ENCODE data around the gene TRAPPC12.

The TRAPPC12 gene

DNA sequence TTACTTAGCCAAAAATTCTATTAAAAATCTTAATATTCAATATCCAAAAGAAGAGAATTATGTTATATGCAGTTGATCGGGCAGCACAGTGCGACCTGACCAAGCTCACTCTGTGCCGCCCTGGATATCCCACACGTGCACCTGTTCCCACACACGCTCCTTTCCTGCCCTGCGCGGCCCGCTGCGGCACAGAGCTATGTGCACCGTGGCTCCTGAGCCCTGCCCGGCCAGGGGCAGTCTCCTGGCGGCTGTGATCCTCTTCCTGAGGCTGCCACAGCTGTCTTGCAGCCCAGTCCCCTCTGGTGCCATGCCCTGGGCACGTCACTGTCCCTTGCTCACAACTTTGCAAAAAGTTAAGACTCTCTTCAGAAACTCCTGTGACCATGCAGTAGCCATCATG, 29.3 kb downstream of the TRAPPC12 start:
- no peak for DNase-seq (ENCODE audit: low read depth in 2 of 2)

DNA sequence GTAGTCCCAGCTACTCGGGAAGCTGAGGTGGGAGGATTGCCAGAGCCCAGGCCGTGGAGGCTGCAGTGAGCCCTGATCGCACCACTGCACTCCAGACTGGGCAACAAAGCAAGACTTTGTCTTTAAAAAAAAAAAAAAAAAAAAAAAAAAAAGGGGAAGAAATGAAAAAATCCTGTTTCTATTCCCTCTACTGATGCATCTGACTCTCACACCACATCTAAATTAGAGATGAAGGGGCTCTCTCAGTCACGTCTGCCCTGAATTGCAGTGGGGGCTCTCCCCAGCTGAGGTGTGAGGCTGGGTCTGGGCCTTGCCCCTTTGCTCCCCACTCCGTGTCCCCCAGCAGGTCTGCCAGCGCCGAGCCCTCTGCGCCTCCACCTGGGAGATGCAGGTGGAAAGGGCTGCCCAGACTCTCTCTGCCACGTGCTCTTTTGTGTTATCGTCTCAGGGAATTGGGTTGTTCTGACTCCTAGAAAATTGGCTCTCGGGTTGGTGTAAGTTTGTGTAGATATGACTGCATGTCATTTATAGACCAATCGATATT, 30.2 kb downstream of the TRAPPC12 start:
- no peak for DNase-seq (ENCODE audit: low read depth in 2 of 2)

DNA sequence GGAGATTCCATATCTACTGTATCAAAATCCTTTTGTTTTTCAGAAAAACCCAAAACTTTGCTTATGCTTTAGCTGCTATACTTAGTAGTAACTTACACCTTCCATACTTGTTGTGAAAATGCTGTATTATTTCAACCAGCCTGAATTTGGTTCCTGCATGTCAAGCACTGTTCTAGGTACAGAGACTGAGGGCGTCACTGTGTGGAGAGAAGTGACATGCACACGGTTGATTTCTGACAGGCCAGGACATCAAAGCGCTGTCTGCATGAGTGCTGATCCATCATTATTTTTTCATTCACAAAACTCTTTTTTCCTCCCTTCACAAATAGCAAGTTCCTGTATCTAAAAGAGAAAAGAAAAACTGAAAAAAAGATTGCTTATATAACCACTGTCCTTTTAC, 31.6 kb downstream of the TRAPPC12 start:
- no peak for DNase-seq (ENCODE audit: low read depth in 2 of 2)

DNA sequence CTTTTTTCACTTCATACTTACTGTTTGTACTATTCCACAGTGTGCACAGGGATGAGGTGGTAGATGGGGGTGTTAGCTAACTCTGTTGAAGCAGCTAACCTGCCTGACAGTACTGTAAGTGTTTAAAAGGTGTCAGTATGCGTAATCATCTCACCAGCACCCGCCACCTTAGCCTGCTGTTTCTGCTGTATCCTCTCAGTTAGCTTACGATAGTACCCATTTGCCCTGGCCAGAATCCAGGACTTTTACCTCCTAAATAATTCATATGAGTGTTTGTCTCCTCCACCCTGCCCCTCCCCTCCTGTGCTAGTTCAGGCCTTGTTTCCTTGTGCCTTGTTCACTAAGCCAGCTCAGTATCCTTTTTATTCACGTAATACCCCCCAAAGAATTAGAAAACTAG, 34.2 kb downstream of the TRAPPC12 start:
- DNase-seq (ENCODE audit: low read depth in 2 of 2) = no peak

DNA sequence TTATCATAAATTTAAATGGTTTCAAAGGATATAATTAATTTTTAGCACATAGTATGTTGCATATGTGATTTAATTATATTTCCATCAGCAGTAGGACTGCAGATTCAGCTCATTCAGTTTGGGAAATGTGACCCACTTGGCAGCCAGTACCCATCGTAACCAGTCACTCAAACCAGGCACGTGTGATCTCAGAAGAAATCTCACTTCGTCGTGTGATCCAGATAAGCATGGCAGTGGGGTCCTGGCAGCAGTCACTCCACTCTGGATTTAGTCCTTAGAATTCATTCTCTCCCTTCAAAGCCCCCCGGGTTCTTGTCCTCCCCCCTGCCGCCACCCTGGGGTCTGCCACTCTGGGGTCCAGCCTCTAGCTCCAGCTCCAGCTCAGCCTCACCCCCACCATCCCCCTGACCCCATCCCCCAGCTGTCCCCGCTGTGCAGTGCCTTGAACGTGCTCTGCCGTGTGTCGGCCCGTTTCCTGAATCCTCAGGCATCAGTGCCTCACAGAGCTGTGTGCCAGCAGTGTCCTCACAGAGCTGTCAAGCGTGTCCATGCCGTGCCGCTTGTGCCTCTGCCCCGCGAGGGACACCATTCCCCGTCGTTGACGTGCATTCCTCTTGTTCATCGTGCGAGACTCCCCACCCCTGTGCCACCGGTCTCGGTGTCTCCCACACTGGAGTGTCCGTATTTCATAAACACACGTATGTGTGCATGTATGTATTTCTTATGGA, 34.8 kb downstream of the TRAPPC12 start:
- no peak for DNase-seq (ENCODE audit: low read depth in 2 of 2)

DNA sequence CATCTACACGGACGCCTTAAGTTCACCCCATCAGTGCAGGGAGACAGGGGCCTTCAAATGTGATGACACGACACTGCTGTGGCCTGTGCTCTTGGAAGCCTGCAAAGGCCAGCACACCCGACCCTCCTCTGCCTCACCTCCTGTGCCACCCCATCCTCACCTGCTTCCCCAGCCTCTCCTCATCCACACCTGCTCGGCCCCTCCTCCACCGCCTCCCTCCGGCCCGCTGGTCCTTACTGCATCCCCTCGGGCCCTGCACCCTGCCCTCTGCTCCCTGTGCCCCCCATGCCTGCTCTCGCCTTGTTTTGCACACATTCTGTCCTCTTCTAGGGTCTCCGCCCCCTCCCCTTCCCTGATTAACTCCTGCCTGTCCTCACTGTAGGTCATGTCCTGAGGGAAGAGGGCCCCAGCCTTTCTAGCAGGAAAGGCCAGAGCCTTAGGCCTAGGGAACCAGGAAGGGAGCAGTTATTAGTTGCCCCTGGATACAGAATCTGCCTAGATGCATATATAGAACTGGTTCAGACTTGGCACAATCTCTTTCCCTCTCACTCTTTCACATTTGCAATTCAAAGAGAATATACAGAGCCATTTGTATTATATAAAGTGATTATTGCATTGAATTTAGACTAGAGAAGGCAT, 39.4 kb downstream of the TRAPPC12 start:
- DNase-seq (ENCODE audit: low read depth in 2 of 2) = no peak

DNA sequence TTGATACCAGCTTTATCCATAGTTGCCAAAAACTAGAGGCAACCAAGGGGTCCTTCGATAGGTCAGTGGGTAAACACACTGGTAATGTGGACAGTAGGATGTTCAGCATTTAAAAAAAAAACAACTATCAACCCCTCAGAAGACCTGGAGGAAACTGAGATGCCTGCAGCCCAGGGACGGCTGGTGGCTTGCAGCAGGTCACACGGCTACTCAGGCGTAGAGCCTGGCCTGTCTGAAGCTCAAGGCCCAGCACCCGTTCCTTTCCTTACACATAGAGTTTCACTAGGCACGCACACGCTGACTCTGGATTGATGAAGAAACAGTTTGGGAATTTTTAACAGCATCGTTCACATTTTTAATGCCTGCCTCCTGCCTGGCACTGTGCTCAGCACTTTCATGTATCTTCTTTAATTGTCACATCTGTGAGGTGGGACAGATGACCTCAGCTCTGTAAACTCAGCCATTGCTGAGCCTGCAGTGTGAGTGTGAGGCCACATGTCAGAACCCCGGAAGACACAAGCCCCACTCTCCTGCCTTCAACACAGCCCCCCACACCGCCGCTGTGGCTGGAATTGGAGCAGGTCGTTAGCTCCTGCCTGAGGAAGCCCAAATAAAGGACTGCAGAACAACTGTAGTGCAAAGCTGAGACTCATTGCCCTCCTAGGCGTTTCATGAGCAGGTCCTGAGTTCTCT, 40.7 kb downstream of the TRAPPC12 start:
- no peak for DNase-seq (ENCODE audit: low read depth in 2 of 2)

DNA sequence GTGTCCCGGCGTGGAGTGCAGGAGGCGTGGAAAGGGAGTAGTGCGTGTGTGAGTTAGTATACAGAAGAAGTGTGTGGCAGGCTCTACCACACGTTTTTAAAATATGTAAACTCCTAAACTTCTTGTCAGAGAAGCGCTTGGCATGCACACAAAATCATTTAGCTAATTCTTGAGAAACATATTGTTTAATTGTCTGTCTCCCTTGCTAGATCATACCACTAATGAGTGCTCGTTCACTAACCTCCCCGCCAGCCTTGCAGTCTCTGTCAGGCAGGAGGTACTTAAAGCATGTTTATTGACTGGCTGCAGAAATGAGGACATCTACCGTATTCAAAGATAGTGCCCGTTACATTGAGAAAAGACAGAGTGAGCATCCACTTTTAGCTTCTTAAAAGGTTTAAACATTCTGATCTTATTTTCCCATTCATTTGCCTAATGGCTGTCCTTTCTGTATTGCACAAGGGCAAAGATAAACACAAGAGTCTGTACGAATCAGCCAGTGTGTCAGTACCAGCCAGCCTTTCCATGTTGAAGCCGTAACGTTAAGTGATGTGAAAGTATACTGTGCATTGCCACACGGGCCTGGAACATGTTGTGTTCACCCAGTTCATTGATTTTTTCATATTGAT, 41.4 kb downstream of the TRAPPC12 start:
- DNase-seq (ENCODE audit: low read depth in 2 of 2) = no peak

DNA sequence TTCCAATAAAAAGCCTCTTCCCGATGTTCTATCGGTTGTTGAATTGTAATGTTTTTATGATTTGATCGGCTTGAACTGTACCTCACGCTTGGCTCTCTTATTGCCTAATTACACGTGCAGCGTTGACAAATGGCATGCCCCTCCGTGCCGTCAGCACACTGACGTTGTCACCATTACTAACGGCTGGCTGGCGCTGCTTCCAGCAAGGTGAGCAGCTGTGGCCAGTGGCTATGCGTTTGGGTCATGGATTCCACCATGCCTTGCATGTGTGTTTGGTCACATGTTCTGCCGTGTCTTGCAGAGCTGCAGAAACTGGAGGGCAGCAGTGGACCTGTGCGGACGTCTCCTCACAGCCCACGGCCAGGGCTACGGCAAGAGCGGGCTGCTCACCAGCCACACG, 42.1 kb downstream of the TRAPPC12 start:
- DNase-seq (ENCODE audit: low read depth in 2 of 2) = no peak

DNA sequence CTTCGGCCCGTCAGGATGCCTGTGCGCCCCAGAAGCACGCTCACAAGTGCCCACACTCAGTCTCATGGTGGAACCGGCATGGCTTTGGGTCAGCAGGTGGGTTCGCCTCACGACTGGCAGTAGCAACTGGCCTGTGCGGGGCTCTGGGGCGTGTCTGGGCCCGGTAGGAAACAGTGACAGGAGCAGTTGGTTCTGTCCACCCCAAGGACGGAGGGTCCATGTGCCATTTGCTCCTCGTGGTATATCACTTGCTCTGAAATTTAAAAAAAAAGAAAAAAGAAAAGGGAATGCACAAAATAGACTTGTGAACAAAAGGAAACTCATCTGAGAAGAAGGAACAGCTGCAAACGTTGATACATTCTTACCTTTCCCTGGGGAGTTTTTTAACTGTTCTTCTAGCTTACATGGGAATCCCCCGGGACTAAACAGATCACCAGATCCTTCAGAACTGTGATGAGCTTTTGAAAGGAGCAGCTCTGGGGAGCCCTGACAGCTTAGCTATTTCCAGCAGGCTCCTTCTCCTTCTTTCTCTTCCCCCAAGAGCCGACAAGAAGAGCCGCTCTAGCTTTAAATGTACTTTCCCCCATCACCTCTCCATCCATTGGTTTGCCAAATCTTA, 42.8 kb downstream of the TRAPPC12 start:
- DNase-seq (ENCODE audit: low read depth in 2 of 2) = no peak

DNA sequence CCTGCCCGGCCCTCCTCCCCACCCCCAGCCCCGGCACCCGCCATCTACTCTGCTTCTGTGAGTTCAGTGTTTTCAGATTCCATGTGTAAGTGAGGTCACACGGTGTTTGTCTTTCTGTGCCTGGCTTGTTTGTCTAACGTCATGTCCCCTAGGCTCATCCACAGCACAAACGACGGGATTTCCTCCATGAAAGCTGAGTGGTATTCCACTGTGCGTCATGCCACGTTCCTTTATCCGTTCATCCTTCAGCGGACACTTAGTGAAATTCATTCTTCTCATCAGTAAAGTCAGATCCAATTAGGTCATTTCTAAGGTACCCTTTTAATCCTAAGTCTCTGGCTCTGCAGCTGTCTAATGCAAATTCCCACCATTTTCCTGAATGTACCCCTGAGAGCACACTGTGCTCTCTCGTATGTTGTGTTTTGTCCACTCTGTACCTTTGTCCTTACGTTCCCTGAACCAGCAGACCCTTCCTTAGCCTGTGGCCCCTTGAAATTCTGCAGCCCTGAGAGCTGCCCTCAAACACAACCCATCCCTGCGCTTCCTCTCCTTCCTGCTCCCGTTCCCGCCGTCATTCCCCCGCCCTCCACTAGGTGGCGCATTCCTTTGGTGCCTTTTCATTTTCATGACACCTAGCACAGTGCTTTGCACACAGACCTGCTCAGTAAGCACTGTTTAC, 44.1 kb downstream of the TRAPPC12 start:
- peak; percentile 65 to 71 for DNase-seq (ENCODE audit: low read depth in 2 of 2)

DNA sequence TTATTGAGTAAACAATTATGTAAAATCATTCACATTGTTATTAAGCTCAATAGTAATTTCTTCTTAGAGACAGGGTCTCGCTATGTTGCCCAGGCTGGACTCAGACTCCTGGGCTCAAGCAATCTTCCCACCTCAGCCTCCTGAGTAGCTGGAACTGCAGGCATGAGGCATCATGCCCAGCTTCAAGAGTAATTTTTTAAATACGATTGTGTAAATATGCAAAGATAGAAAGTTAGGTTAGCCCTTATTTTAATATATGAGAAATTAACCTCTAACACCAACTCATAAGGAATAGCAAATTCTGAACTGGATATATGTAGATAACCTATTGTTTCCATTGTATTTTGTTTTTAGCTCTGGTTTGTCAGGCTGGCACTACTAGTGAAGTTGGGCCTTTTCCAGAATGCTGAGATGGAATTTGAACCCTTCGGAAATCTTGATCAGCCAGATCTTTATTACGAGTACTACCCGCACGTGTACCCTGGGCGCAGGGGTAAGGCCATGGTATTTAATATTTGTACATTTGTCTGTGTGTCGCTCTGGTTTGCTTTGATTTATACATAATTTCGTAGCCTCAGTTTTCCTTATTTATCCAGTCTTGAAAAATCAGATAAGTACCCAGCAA, 44.8 kb downstream of the TRAPPC12 start:
- no peak for DNase-seq (ENCODE audit: low read depth in 2 of 2)

DNA sequence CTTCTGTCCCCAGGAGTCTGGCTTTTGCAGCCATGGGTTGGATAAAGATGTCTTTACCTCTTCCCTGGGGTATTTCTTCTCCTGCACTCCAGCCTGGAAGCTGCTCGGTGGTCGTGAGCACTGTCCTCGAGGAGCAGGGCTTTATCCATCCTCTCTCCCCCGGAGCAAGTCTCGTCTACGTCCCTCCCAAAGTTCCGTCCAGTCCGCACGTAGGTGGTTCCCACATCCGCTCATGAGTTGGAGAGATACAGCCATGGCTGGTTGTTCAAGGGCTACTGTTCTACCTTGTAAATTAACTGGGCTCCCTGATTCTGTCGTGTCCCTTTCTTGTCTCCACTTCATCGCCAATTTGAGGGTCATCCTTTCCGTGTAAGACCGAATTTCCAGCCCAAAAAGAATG, 47.1 kb downstream of the TRAPPC12 start:
- DNase-seq (ENCODE audit: low read depth in 2 of 2) = no peak

DNA sequence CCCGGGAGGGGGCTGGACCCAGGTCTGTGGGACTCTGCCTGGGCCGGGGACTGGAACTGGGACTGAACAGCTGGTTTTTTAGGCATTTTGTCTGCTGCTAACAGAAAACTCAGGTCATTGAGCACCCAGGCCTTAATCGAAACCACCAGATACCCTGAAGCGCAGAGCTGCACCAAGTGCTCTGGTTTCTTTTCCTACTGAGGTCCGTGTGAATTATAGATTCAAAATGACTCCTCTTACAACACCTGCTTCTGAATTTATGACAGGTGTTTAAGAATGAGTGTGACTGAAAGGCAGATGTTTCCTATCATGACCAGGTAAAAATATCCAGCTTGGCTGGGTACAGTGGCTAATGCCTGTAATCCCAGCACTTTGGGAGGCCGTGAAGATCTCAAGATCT, 47.8 kb downstream of the TRAPPC12 start:
- no peak for DNase-seq (ENCODE audit: low read depth in 2 of 2)

DNA sequence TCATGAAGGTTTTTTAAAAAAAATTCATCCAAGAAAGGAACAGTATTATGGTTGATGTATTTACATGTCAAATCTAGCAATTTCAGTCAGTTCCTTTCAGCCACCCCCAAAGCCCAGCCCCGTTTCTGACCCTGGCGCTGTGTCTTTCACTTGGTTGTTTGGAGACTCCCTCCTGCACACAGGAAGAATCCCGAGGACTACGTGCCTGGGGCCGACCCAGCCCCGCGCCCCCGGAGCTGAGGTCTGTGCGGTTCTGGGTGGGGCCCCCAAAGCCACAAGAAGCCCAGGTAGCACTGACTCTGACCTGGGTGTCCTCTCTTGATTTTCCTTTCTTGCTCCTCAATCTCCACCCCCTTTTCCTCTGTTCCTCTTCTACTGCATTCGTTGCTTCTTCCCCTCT, 49.1 kb downstream of the TRAPPC12 start:
- no peak for DNase-seq (ENCODE audit: low read depth in 2 of 2)

DNA sequence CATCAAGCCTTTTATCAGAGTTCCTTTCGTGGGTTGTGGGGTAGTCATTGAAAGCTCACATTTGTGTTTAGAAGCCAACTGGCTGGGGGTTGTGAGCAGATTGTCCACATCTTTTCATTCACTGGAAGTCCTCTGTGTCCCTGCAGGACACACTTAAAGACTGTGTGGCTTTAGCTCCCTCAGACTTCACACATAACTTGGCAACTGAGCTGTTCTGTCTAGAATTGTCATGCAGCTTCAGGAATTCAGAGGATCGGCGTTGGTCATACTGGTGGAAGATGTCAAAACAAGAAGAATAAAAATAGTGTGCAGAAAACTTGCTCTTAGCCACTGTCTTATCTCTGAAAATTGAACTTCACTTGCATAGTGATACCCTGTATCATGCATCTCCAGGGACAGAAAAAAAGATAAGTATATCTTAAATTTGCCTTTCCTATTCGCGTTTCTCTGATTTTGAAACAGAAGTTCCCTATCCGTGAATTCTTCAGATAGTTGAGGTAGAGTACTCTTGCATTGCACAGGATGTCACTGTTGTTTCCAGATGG, 49.6 kb downstream of the TRAPPC12 start:
- no peak for DNase-seq (ENCODE audit: low read depth in 2 of 2)

DNA sequence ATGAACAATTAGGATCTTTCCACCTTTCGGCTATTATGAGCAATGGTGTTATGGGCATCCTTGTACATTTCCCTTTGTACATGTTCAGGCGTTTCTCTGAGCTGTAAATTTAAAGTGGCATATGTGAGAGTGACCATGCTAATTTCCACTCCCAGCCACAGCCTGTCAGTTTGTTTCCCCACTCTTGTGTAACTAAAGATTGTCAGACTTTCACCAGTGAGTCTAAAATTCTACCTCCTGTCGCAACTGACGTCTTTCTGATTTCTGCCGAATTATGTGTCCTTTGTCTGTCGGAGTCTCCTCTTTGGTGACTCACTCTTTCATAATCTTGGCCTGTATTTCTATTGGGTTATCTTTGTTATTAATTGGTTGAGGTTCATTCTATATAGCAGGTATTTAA, 50.7 kb downstream of the TRAPPC12 start:
- no peak for DNase-seq (ENCODE audit: low read depth in 2 of 2)

DNA sequence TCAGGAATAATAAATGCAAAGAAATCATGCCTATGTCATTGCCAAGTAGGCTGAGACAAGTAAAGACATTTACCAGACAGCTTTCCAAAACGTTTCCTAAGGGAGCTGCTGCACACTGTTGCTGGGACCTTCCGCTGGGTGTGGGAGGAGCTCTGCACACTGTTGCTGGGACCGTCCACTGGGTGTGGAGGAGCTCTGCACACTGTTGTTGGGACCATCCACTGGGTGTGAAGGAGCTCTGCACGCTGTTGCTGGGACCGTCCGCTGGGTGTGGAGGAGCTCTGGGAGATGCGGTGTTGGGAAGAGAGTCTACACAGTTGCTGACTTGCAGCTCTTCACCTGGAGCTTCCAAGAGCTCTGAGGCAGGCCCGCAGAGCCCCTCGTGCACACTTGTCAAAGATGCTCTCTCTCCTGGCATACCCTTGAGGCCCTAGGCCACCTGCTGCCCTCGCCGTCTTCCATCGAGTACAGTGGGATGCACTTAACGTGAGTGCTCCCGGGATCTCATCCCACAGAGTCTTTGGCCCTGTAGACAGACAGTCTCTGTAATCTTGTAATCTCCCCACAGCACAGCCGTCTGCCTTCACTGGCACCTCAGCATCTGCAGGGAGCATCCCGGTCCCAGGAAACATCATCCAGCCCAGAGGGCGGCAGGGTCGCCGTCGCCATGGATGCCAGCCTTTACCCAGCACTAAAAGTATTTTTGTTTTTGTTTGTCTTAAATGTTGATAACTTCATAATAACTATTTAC, 51.4 kb downstream of the TRAPPC12 start:
- DNase-seq (ENCODE audit: low read depth in 2 of 2) = no peak

DNA sequence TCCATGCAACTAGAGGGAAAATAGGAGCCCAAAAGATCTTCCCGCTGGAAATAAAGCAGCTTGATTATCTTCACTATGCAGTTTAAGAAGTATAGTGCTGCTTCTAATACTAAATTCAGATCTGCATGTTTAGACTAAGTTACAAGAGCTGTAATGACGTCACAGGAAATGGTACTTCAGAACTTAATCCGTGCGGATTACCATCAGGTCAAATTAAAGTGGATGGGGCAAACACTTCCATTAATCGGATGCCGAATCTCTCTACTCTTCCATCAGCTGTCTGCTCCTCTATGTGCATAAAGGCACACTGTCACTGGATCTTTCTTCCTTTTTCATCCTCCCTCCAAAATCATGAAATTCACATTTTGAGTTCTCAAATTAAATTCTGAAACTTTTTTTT, 52.6 kb downstream of the TRAPPC12 start:
- no peak for DNase-seq (ENCODE audit: low read depth in 2 of 2)
